Endothelial cell of umbilical vein (primary cell): ENCODE data around the gene ITPKB. TPM values are rescaled to one million over a fixed set of nuclear protein-coding genes. Genes with fewer than 3 reads are reported as not detected.

Experiments used
- BruUV-seq: library from RNA; stranded (reverse); fragments of 400-500 nt; replicated peaks from 2 replicates; lab custom pipeline; 2021; lab: Mats Ljungman, UMichigan
- CTCF ChIA-PET: fragments of 300-600, 350-600 bp; sonication (Branson Sonifier 250); formaldehyde crosslinking; loops from one replicate; lab custom pipeline; 2021; ENCODE audit warnings: antibody characterized with exemption, inconsistent platforms; lab: Charles Lee
- POLR2A ChIA-PET: fragments of 300-600, 350-600 bp; sonication (Branson Sonifier 250); formaldehyde crosslinking; loops from one replicate; lab custom pipeline; 2021; ENCODE audit warnings: antibody characterized with exemption, inconsistent platforms; lab: Charles Lee
- DNase-seq: peaks from one replicate; pipeline ENCODE4 v3.0.0-alpha.2; 2011; ENCODE audit warnings: low read depth, low spot score
- FAIRE-seq: peaks from 2 replicates; lab custom pipeline; 2011; peaks lifted over from hg19 to GRCh38; lab: Jason Lieb, UNC
- H2AFZ ChIP-seq: 2 replicates; pipeline ENCODE4 v1.6.0; 2012; ENCODE audit warnings: low read depth, low read length, control low read depth, inconsistent platforms
- H3K27ac ChIP-seq: 2 replicates; pipeline ENCODE4 v1.5.1; 2011; ENCODE audit warnings: low read depth, mild to moderate bottlenecking, control low read depth, low read length, moderate library complexity; ENCODE audit not compliant: insufficient read depth
- H3K27me3 ChIP-seq, 2 experiments: 2 replicates each; pipeline versions ENCODE4 v1.6.0 to v1.6.1; 2011; ENCODE audit warnings: low read length in 2 of 2, mixed read lengths in 1 of 2; ENCODE audit not compliant: control insufficient read depth in 2 of 2, insufficient read depth in 2 of 2
- H3K36me3 ChIP-seq, 2 experiments: 2 replicates in 1 of 2; 3 replicates in 1 of 2; pipeline ENCODE4 v1.5.1; 2011; ENCODE audit warnings: low read length in 2 of 2, mild to moderate bottlenecking in 1 of 2, moderate library complexity in 1 of 2; ENCODE audit not compliant: control insufficient read depth in 2 of 2, insufficient read depth in 2 of 2; ENCODE audit errors: extremely low read depth in 1 of 2
- H3K4me1 ChIP-seq: 3 replicates; pipeline ENCODE4 v1.5.1; 2011; ENCODE audit warnings: mild to moderate bottlenecking, low read length; ENCODE audit not compliant: control insufficient read depth, insufficient read depth; ENCODE audit errors: extremely low read depth
- H3K4me2 ChIP-seq: 2 replicates; pipeline ENCODE4 v1.6.1; 2011; ENCODE audit warnings: low read length, control low read depth, mixed read lengths; ENCODE audit not compliant: insufficient read depth
- H3K4me3 ChIP-seq, 3 experiments: fragments of 200-600 bp in 1 of 3; sonication (generic), shearing (Covaris generic) in 1 of 3; replicated peaks in 1 of 3; 2 replicates each; pipeline ENCODE4 v1.5.1; 2011 to 2016; ENCODE audit warnings: control low read depth in 3 of 3, low read length in 3 of 3, mild to moderate bottlenecking in 2 of 3, inconsistent platforms in 1 of 3, low read depth in 1 of 3, moderate library complexity in 1 of 3; ENCODE audit not compliant: insufficient read depth in 1 of 3
- H3K79me2 ChIP-seq: 2 replicates; pipeline ENCODE4 v1.6.0; 2012; ENCODE audit warnings: low read length, inconsistent platforms; ENCODE audit not compliant: control insufficient read depth, insufficient read depth
- H3K9ac ChIP-seq: replicated peaks from 2 replicates; pipeline ENCODE3; 2011; ENCODE audit warnings: low read length, control low read depth; ENCODE audit not compliant: insufficient read depth; ENCODE audit errors: extremely low read depth
- H3K9me1 ChIP-seq: replicated peaks from 3 replicates; pipeline ENCODE4 v1.6.0; 2011; ENCODE audit warnings: mild to moderate bottlenecking, low read length; ENCODE audit not compliant: control insufficient read depth, insufficient read depth; ENCODE audit errors: extremely low read depth
- H3K9me3 ChIP-seq: replicated peaks from 2 replicates; pipeline ENCODE4 v1.5.1; 2012; ENCODE audit warnings: low read length, inconsistent platforms; ENCODE audit not compliant: control insufficient read depth, insufficient read depth
- H4K20me1 ChIP-seq: replicated peaks from 2 replicates; pipeline ENCODE3; 2011; ENCODE audit warnings: mild to moderate bottlenecking, low read length; ENCODE audit not compliant: control insufficient read depth, insufficient read depth; ENCODE audit errors: extremely low read depth
- CTCF ChIP-seq, 2 donors: IDR thresholded peaks; 1 replicate in 1 of 2; 2 replicates in 1 of 2; pipeline ENCODE4 v1.5.1; 2011; ENCODE audit warnings: low read length in 2 of 2, mild to moderate bottlenecking in 2 of 2, moderate library complexity in 2 of 2, control low read depth in 1 of 2, inconsistent platforms in 1 of 2, low read depth in 1 of 2; ENCODE audit not compliant: insufficient read depth in 1 of 2; ENCODE audit errors: extremely low read depth in 1 of 2
- FOS ChIP-seq: IDR thresholded peaks from 2 replicates; pipeline ENCODE4 v1.6.1; 2011; ENCODE audit warnings: mild to moderate bottlenecking, low read length, moderate library complexity, borderline replicate concordance; ENCODE audit not compliant: insufficient read depth
- dilution Hi-C: fragments of 300-500 bp; cut with MboI; formaldehyde crosslinking; loops from one replicate; pipeline ENCODE4 v1.15.0; 2019; ENCODE audit warnings: low sequenced_read_pairs; ENCODE audit not compliant: extremely low pct_ligation_motif_present
- intact Hi-C: fragments of 100-400 bp; cut with micrococcal nuclease; formaldehyde crosslinking; loops from one replicate; pipeline ENCODE4 v1.10.0; 2022
- polyA plus RNA-seq, 4 experiments: library from polyadenylated mRNA; depleted of rRNA in 3 of 4; stranded (reverse) in 3 of 4; unstranded in 1 of 4; fragments of >200 nt; gene quantifications; 2 replicates each; pipeline versions ENCODE4 v1.2.1 to v1.2.3, GENCODE V29; 2011 to 2012; ENCODE audit warnings: missing spikeins in 1 of 4
- total RNA-seq: library from RNA; stranded (reverse); gene quantifications from 2 replicates; pipeline ENCODE4 v1.2.3, GENCODE V29; 2021
- TF ChIP-seq, protein P1 (sequence below): IDR thresholded peaks from 2 replicates; pipeline ENCODE4 v1.6.1; 2011; ENCODE audit not compliant: insufficient read depth, insufficient read length

The ITPKB gene
- total and polyA plus RNA-seq, 2 donors (not counting 3 experiments of a cell fraction or from before 2014, with no cell fraction given), result 7.7 to 34.8 TPM

- ChIA-PET CTCF (no interaction called here), POLR2A (no interaction called here)
- Histone ChIP-seq H3K4me3 (no peak overlapping the region), H3K9me1 (no peaks in the 10 kb centered on the region), H3K79me2 (no peaks in the 10 kb centered on the region), H3K27me3 (no peaks in the 10 kb centered on the region), H3K4me2 (no peak overlapping the region), H4K20me1 (no peaks in the 10 kb centered on the region), H3K27ac (no peak overlapping the region), H3K36me3 (peaks cover 0 to 30% of the 10 kb centered on the region in 2 experiments), H3K9ac (no peak overlapping the region), H2AFZ (no peak overlapping the region), H3K9me3 (no peaks in the 10 kb centered on the region), H3K4me1 (no peaks in the 10 kb centered on the region)
- dilution Hi-C loops, result no loop called here
- DNase-seq, result no peak
- TF ChIP-seq CTCF (IDR thresholded peaks at IDR 0.05; ENCODE audit: extremely low read depth in 1 of 2, insufficient read depth in 1 of 2, low read depth in 1 of 2, low read length in 2 of 2) (no peak), FOS (no peak)
- TF ChIP-seq, protein P1, sequence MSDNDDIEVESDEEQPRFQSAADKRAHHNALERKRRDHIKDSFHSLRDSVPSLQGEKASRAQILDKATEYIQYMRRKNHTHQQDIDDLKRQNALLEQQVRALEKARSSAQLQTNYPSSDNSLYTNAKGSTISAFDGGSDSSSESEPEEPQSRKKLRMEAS, result peak; percentile 15
- FAIRE-seq, result no peak
- intact Hi-C loops, result no loop called here
- no TSS peak for BruUV-seq
These were observed 95.2 kb downstream of the ITPKB start for GRCh38 chr1:226643611-226644540.
